Activated CD4-positive, alpha-beta T cell treated with anti-CD3 and anti-CD28 coated beads for 4 hours (primary cell): ENCODE data around the gene RAD51AP2.
"Not testable (repeated sequence)": the region's sequence is repeated elsewhere in the genome, so short reads cannot be mapped to it uniquely, and the experiment has no call there.

ENCODE experiments used
- DNase-seq, 2 donors: peaks; one replicate each; pipeline ENCODE4 v3.0.0-alpha.2; 2020

The RAD51AP2 gene

DNA sequence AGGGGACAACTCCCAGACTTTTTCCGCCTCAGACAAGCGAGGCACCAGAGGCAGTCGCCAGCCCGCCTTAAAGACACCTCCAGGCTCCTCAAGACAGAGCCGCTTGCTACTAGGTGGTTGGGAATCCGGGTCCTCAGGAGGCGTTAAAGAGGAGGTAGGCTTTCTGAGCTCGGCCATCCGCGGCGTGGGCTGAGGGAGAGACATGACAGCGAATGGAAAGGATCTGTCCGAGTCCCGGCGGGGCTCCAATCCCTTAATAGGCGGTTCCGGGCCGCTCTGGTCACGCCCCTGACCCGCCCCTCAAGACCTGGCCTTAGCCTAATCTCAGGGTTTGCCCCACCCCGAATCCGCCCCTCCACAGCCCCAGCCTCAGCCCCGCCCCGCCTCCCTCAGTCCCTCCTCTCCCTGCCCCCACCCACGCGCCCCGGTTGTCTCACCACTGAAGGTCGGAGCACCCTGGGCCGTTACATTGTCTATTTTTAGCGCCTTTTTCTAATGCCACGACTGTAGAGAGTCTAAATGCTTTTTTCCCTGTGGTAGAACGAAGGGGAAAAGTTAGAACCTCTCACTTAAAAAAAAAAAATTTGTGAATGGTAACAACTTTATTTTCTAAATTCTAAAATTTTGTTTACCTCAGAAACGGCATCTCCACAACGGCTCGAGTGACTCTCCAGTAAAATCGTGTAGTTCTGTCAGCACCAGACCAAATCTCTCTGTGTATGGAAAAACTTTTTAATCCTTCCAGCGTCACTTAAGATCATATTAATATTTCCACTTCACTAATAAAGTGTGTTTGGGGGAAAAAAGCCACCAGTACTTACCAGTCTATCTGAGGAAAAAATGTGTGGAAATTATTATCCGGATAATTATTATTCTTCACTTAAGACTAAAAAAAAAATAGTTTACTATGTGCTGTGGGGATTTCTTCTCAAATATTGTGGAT is at the start of gene RAD51AP2:
TSS of gene RAD51AP2 (minus strand) at position 229 of the 943 bp plus-strand sequence. CDS start at position 204, 25 bp downstream.
- no peak for DNase-seq

DNA sequence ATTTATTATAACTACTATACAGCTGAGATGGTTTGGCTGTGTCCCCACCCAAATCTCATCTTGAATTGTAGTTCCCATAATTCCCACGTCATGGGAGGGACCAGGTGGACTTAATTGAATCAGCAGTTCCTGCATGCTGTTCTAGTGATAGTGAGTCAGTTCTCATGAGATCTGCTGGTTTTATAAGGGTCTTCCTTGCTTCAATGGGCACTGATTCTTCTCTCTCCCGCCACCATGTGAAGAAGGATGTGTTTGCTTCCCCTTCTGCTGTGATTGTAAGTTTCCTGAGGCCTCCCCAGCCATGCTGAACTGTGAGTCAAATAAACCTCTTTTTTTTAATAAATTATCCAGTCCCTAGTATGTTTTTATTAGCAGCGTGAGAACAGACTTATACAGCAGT is 47.5 kb upstream of the RAD51AP2 start:
- not testable (repeated sequence) for DNase-seq

DNA sequence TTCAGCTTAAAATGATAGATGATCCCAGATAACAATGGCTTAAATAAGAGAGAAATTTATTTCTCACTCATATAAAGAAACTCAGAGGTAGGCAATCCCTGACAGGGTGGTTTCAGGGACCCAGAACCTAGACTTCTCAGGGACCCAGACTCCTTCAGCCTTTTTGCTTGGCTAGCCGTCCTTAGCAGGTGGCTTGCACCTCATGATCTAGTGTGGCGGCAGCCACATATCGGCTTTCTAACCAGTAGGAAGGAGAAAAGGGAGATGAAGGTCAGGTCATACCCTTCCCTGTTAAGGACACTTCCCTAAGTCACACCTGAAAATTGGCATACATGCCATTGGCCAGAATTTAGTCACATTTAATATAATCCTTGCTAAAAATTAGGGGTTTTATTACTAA is 40.6 kb upstream of the RAD51AP2 start:
- no peak for DNase-seq

DNA sequence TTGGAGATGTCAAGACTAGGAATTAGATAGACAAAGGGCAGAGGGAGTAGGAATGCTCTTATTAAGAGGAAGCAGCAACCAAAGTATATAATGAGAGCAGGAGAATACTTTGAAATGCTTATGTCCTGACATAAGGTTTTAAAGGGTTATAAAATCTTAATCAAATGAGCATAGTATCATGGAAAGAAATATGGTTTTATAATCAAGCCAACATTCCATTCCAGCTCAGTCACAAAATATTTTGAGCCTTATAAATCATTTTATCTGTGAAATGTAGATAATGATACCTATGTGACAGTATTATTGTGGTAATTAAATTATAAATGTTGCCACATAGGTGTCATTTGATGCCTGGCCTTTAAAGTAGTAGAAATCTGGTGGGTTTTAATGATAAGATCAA is 39.8 kb upstream of the RAD51AP2 start:
- no peak for DNase-seq

GRCh38 chr2:17557596-17557995 is 39.4 kb upstream of the RAD51AP2 start:
- DNase-seq: no peak

- DNase-seq: no peak
Observed at GRCh38 chr2:17555150-17555549, 36.9 kb upstream of the RAD51AP2 start.

GRCh38 chr2:17550907-17551306 is 32.7 kb upstream of the RAD51AP2 start:
- no peak for DNase-seq

GRCh38 chr2:17547737-17548136 is 29.5 kb upstream of the RAD51AP2 start:
- DNase-seq: no peak

DNA sequence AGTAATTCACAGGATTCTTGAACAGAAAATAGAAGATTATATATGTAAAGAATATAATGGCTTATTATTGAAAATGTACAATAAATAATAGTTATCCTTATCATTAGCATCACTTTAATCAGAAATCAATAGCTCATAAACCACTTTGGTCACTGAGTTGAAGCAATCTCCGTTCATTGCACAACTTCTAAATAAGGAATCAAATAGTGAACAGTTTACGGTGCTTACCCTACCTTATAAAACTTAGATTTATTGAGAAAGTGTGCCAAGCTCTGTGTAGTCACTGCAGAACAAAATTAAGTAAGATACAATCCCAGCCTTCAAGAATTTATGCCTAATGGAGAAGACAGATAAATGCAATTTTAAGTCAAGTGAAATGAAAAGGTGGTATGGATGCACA is 29.0 kb upstream of the RAD51AP2 start:
- DNase-seq: no peak

DNA sequence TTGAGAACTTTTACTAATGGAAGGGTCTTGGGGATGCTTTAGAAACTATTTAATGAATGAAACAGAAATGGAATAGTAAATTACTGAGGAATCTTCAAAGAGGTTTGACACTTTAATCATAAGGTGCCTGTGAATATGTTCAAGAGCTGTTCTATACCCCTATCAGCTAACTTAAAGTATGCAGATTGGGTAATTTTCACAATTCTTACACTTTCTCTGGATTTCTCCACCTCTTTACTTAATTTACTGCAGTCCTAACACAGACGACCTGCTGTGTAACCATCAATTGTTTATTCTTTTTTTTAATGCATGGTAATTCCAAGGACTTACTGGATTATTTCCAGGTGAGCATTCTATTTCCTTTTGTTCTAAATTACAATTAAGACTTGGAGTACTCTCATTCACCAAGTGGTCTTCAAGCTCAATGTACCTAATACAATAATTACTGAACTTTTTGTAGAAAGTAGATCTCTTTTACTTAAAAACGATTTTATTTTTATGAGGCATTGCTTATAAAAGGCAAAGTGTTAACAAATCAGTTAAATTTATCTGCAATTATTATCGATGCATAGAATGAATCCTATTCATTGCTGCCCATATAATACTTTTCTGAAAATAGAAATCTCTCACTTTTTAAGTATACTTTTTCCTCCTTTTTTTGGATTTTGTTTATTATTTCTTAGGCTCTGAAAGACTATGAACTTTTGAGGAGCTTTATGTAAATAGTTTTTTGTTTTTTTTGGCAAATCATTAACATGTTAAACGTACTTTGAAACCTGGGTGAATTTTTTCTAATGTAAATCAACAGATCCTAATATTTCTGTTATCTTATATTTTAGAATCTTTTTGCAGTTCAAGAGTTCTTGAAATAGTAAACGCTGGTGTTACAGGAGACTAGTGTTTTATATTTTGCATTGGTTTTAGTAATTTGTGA is 27.7 kb upstream of the RAD51AP2 start:
- DNase-seq: no peak

DNA sequence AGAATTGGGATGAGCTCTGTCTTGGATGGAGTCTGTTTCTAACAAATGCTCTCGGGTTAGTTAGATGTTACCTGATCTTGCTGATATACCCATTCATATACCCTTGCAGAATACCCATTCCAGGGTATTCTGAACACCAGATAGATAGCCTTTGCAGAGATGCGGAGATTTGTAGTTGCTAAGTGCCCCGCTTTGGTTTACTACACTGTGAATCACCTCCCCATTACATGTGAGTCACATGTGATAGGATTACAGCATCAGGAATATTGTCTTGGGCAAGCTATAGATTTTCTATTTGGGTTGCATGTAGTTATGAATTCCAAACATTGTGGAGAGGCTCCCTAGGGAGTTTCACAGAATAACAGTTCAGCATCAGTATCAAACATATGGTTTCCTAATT is 26.0 kb upstream of the RAD51AP2 start:
- DNase-seq: no peak

DNA sequence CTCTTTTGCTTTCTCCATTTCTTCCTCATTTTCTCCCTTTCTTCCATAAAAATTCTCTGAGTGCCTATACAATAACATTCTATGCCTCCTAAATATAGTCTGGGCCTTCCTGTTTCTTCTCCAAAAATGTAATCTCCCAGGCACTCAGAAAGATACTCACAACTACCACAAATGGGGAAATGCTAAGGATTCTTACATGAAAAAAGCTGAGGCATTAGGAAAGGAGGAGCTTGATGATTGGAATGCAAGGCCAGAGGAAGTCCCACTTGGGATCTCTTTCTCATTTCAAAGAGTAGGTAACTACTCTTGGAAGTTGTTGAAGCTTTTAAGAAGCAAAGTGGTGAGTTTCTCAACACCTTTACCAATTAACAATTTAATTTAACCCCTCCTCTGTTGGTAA is 25.6 kb upstream of the RAD51AP2 start:
- DNase-seq: no peak

DNA sequence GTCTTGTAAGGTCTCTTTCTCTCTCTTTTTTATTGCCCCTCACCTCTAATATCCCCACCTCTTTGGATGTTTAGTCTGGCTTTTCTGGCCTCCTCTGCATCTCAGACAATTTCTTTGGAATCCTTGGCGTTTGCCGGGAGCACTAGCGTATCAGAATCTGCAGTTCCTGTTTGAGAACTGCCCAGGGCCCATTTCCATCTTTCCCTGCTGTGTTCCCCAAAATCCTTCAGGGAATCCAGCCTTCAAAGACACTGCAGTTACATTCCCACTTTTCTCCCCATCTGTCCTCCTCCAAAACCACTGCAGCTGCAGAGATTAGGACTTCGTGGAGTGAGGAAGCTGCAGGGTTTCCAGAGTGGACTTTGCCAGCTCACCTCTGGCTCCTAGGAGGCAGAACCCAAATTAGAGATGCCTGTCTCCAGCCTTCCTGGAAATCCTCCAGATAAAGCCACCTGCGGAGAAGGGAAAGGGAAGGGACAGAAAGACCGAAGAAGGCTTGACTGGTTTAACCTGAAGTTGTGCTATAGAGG is 25.0 kb upstream of the RAD51AP2 start:
- DNase-seq: no peak

DNA sequence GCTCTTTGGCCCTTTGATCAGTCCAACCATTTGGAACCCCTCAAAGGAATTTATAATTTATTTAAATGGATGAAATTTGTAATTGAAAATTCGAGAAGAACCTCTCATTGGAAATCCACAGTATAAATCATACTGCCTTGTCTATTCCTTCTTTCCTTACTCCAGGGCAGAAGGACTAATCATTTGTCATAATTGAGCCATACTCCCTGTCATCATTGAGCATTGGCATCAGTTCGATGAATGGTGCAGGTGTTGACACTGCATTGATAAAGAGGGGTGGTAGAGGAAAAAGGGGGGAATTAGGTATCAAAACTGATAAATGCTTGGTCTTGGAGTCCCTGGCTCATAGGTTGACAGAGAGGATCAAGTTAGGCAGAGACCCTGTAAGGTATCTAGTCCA is 24.2 kb upstream of the RAD51AP2 start:
- no peak for DNase-seq

GRCh38 chr2:17541531-17541950 is 23.3 kb upstream of the RAD51AP2 start:
- no peak for DNase-seq

GRCh38 chr2:17540813-17541530 is 22.7 kb upstream of the RAD51AP2 start:
- DNase-seq: no peak

- DNase-seq: no peak
Observed at GRCh38 chr2:17540093-17540812, 22.0 kb upstream of the RAD51AP2 start, which contains the start of gene VSNL1. TSS of gene VSNL1 (plus strand) at chr2:17540696. CDS start at chr2:17592075, 51,379 bp downstream.

DNA sequence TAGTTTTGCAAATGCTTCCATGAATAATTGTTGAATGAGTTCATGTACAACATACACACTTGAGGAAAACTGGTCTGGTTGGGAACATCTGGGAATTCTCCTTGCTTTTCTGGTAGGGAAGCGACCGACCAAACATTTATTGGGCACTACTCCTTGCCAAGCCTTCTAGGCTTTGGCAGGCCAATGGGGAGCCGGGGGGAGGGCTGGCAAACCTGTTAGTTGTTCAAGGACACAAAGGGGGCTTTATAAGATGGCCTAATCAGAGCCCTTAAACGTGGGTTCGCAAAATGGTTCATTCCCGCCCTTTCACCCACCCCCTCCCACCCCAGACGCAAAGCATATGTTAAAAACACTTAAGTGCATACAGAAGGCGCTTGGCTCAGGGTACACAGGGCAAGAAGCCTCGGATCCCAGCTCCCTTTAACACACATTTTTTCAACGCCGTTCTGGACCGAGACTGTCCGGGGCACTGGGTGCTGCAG is 21.4 kb upstream of the RAD51AP2 start:
- no peak for DNase-seq

DNA sequence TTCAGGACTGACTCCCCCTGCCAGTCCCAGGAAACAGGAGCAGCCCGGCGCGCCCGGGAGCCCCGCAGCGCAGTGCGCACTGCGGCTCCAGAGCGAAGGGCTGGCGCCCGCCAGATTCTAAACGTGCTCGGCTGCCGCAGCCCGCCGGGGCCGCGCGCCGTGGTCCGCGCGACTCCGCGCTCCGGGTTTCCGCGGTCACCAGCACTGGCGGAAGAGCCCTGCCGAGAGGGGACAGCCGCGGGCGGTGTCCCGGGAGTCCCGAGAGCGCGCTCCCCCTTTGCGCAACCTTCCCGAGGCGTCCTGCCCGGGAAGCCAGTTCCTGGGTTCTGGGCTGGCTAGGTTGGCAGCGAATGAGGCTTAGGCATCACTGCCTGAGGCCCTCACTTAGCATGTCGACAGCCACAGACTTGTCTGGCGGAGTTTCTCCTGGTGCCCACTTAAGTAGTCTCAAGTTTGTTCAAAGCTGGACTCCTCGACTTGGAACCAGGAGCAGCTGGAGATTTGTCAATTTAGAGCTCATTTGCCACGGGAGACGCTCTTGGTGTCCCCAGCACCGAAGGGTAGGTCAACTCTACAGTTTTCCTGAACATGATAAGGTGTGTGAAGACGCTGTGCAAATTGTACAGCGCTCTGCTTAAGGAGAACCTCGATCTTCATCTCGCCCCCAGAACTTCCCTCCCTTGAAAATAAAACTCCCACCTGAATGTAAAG is 20.8 kb upstream of the RAD51AP2 start:
- no peak for DNase-seq

GRCh38 chr2:17538022-17538843 is 20.0 kb upstream of the RAD51AP2 start:
- DNase-seq: no peak
